HEK293T (cell line): ENCODE measurements around the gene MZB1.

Source experiments
- CTCF ChIA-PET: fragments of 350-600 bp; formaldehyde crosslinking; extraction: SDS; loops from one replicate; lab custom pipeline; 2021; ENCODE audit warnings: antibody characterized with exemption, inconsistent platforms; lab: Yijun Ruan, JAX
- POLR2A ChIA-PET: fragments of 350-600 bp; formaldehyde crosslinking; extraction: SDS; loops from one replicate; lab custom pipeline; 2020; ENCODE audit warnings: antibody characterized with exemption, inconsistent platforms; lab: Yijun Ruan, JAX
- DNase-seq: peaks from one replicate; pipeline ENCODE4 v3.0.0; 2012; ENCODE audit warnings: mixed read lengths; ENCODE audit errors: extremely low spot score
- ARNT ChIP-seq: fragments of 450-650 bp; IDR thresholded peaks from 2 replicates; pipeline ENCODE4 v1.6.1; 2017; ENCODE audit warnings: mild to moderate bottlenecking
- BHLHE40 ChIP-seq: fragments of 450-650 bp; IDR thresholded peaks from 2 replicates; pipeline ENCODE4 v1.6.1; 2016; ENCODE audit warnings: mild to moderate bottlenecking, moderate library complexity, borderline replicate concordance
- CTBP1 ChIP-seq: fragments of 450-650 bp; IDR thresholded peaks from 2 replicates; pipeline ENCODE4 v1.6.1; 2016; ENCODE audit warnings: borderline replicate concordance
- ELF4 ChIP-seq: fragments of 450-650 bp; IDR thresholded peaks from 2 replicates; pipeline ENCODE4 v1.6.1; 2017; ENCODE audit warnings: antibody characterized with exemption
- FOXA1 ChIP-seq: fragments of 450-650 bp; IDR thresholded peaks from 2 replicates; pipeline ENCODE4 v1.6.1; 2016; ENCODE audit warnings: mild to moderate bottlenecking
- FOXK2 ChIP-seq: fragments of 450-650 bp; IDR thresholded peaks from 2 replicates; pipeline ENCODE4 v1.6.1; 2016; ENCODE audit warnings: mild to moderate bottlenecking
- FOXM1 ChIP-seq: fragments of 450-650 bp; IDR thresholded peaks from 2 replicates; pipeline ENCODE4 v1.6.1; 2017; ENCODE audit warnings: mild to moderate bottlenecking, borderline replicate concordance
- HDGF ChIP-seq: fragments of 450-650 bp; IDR thresholded peaks from 2 replicates; pipeline ENCODE4 v1.6.1; 2017; ENCODE audit warnings: antibody characterized with exemption, borderline replicate concordance
- L3MBTL2 ChIP-seq: fragments of 450-650 bp; conservative IDR thresholded peaks from 2 replicates; pipeline ENCODE4 v1.6.1; 2016; ENCODE audit warnings: mild to moderate bottlenecking
- LEF1 ChIP-seq: fragments of 450-650 bp; IDR thresholded peaks from 2 replicates; pipeline ENCODE4 v1.6.1; 2017; ENCODE audit warnings: mild to moderate bottlenecking, borderline replicate concordance
- NFRKB ChIP-seq: fragments of 450-650 bp; IDR thresholded peaks from 2 replicates; pipeline ENCODE4 v1.6.1; 2016; ENCODE audit warnings: mild to moderate bottlenecking, moderate library complexity
- PKNOX1 ChIP-seq: fragments of 450-650 bp; IDR thresholded peaks from 2 replicates; pipeline ENCODE4 v1.6.1; 2016
- SP1 ChIP-seq: fragments of 450-650 bp; IDR thresholded peaks from 2 replicates; pipeline ENCODE4 v1.6.1; 2017
- SUZ12 ChIP-seq: fragments of 450-650 bp; IDR thresholded peaks from 2 replicates; pipeline ENCODE4 v1.6.1; 2016; ENCODE audit warnings: mild to moderate bottlenecking
- TARDBP ChIP-seq: fragments of 450-650 bp; IDR thresholded peaks from 2 replicates; pipeline ENCODE4 v1.6.1; 2016
- ZNF384 ChIP-seq: fragments of 450-650 bp; IDR thresholded peaks from 2 replicates; pipeline ENCODE4 v1.6.1; 2016

The MZB1 gene

GRCh38 chr5:139381837-139382761 lies 7.6 kb downstream of the MZB1 start:
- TF ChIP-seq SP1 (no peak), NFRKB (no peak), PKNOX1 (no peak), L3MBTL2 (no peak), CTBP1 (no peak), BHLHE40 (no peak), ELF4 (no peak), ZNF384 (no peak)
- no peak for DNase-seq
- ChIA-PET CTCF (no interaction called here), POLR2A (interaction anchor here (0.6 to 1.6 kb wide), 3 partner anchors 40 to 766 kb away, joined by 3 to 6 read pairs (median 3); partner anchors contain the start of genes DNAJC18 and PAIP2)

GRCh38 chr5:139379626-139380449 lies 9.9 kb downstream of the MZB1 start:
- TF ChIP-seq ELF4 (no peak), ZNF384 (no peak), ARNT (no peak), NFRKB (no peak), TARDBP (no peak), FOXK2 (no peak), CTBP1 (no peak), SUZ12 (no peak), PKNOX1 (no peak), LEF1 (no peak), SP1 (no peak), HDGF (no peak), FOXA1 (no peak), L3MBTL2 (no peak), FOXM1 (no peak), BHLHE40 (no peak)
- ChIA-PET CTCF (no interaction called here), POLR2A (no interaction called here)
- no peak for DNase-seq

- no peak for TF ChIP-seq HDGF
- no peak for TF ChIP-seq L3MBTL2
- no peak for TF ChIP-seq NFRKB
- no peak for TF ChIP-seq ZNF384
- TF ChIP-seq BHLHE40, result no peak
- no peak for TF ChIP-seq LEF1
- no peak for TF ChIP-seq ARNT
- TF ChIP-seq SP1, result no peak
- no peak for TF ChIP-seq SUZ12
- no peak for TF ChIP-seq TARDBP
- TF ChIP-seq FOXA1, result no peak
- no peak for TF ChIP-seq FOXK2
- TF ChIP-seq FOXM1, result no peak
- no peak for TF ChIP-seq PKNOX1
- no peak for TF ChIP-seq CTBP1
- no peak for TF ChIP-seq ELF4
- ChIA-PET POLR2A (no interaction called here), CTCF (no interaction called here)
- DNase-seq, result no peak
Measured at GRCh38 chr5:139378941-139379361, 10.8 kb downstream of the MZB1 start.

GRCh38 chr5:139378101-139378825 lies 11.4 kb downstream of the MZB1 start:
- POLR2A ChIA-PET, result no interaction called here
- CTCF ChIA-PET, result no interaction called here
- DNase-seq, result no peak

More at GRCh38 chr5:139378101-139378825, 11.4 kb downstream of the MZB1 start:
- TF ChIP-seq SP1, result no peak
- TF ChIP-seq BHLHE40, result no peak
- no peak for TF ChIP-seq CTBP1
- TF ChIP-seq ELF4, result no peak
- TF ChIP-seq ZNF384, result no peak
- no peak for TF ChIP-seq TARDBP
- TF ChIP-seq ARNT, result no peak
- no peak for TF ChIP-seq SUZ12
- TF ChIP-seq FOXK2, result no peak
- TF ChIP-seq PKNOX1, result no peak
- TF ChIP-seq NFRKB, result no peak
- no peak for TF ChIP-seq LEF1
- no peak for TF ChIP-seq HDGF
- no peak for TF ChIP-seq FOXA1
- no peak for TF ChIP-seq L3MBTL2
- no peak for TF ChIP-seq FOXM1
